Mucosa of stomach (tissue), 1 donor: ENCODE data around the gene PCSK1N.
"Not testable (repeated sequence)": the region's sequence is repeated elsewhere in the genome, so short reads cannot be mapped to it uniquely, and the experiment has no call there.

Experiments used
- H3K27me3 ChIP-seq: one replicate; pipeline ENCODE4 v1.7.0; 2013; ENCODE audit warnings: mild to moderate bottlenecking, low read length; ENCODE audit not compliant: control insufficient read depth, insufficient read depth
- H3K36me3 ChIP-seq: one replicate; pipeline ENCODE4 v1.7.0; 2013; ENCODE audit warnings: low read length; ENCODE audit not compliant: control insufficient read depth, insufficient read depth
- H3K4me1 ChIP-seq: one replicate; pipeline ENCODE4 v1.7.0; 2013; ENCODE audit warnings: mild to moderate bottlenecking, low read length; ENCODE audit not compliant: control insufficient read depth, insufficient read depth
- H3K4me3 ChIP-seq: one replicate; pipeline ENCODE4 v1.7.0; 2013; ENCODE audit warnings: low read length
- H3K9ac ChIP-seq: one replicate; pipeline ENCODE4 v1.7.0; 2013; ENCODE audit warnings: mild to moderate bottlenecking, low read length, moderate library complexity
- H3K9me3 ChIP-seq: one replicate; pipeline ENCODE4 v1.7.0; 2013; ENCODE audit warnings: mild to moderate bottlenecking, low read length, moderate library complexity; ENCODE audit not compliant: control insufficient read depth
- donor health status: Pancreatic carcinoma.

Gene PCSK1N, protein sequence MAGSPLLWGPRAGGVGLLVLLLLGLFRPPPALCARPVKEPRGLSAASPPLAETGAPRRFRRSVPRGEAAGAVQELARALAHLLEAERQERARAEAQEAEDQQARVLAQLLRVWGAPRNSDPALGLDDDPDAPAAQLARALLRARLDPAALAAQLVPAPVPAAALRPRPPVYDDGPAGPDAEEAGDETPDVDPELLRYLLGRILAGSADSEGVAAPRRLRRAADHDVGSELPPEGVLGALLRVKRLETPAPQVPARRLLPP

GRCh38 chrX:48835524-48836329 is at the start of gene PCSK1N:
Gene PCSK1N, minus strand, starts transcription at chrX:48835610. Its CDS starts 78 bp downstream, at chrX:48835532.
- H3K9ac ChIP-seq: no peak within 1 kb of the TSS

GRCh38 chrX:48883729-48884128 is 48.3 kb upstream of the PCSK1N start:
- Histone ChIP-seq H3K4me1 (no peaks in the 10 kb centered on the region), H3K27me3 (no peaks in the 10 kb centered on the region), H3K9ac (no peak overlapping the region), H3K4me3 (no peak overlapping the region), H3K36me3 (no peaks in the 10 kb centered on the region), H3K9me3 (no peaks in the 10 kb centered on the region)

More at GRCh38 chrX:48835524-48836329, at the start of gene PCSK1N:
- H3K4me3 ChIP-seq: no peak within 1 kb of the TSS
- H3K36me3 ChIP-seq: no peaks in the 10 kb centered on the region
- no peaks in the 10 kb centered on the region for H3K9me3 ChIP-seq
- H3K27me3 ChIP-seq: peaks cover 22% of the 10 kb centered on the region
- no peaks in the 10 kb centered on the region for H3K4me1 ChIP-seq

- H3K36me3 ChIP-seq, H3K9ac ChIP-seq, H3K4me1 ChIP-seq, H3K27me3 ChIP-seq, H3K9me3 ChIP-seq, H3K4me3 ChIP-seq: not testable (repeated sequence)
These were observed 41.5 kb upstream of the PCSK1N start for GRCh38 chrX:48876944-48877343.

DNA sequence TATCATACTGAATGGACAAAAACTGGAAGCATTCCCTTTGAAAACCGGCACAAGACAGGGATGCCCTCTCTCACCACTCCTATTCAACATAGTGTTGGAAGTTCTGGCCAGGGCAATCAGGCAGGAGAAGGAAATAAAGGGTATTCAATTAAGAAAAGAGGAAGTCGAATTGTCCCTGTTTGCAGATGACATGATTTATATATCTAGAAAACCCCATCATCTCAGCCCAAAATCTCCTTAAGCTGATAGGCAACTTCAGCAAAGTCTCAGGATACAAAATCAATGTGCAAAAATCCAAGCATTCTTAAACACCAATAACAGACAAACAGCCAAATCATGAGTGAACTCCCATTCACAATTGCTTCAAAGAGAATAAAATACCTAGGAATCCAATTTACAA is 36.6 kb upstream of the PCSK1N start:
- not testable (repeated sequence) for H3K27me3 ChIP-seq, H3K9ac ChIP-seq, H3K9me3 ChIP-seq, H3K4me1 ChIP-seq, H3K36me3 ChIP-seq, H3K4me3 ChIP-seq

GRCh38 chrX:48864210-48864609 is 28.8 kb upstream of the PCSK1N start:
- Histone ChIP-seq H3K4me3 (no peak overlapping the region), H3K9ac (no peak overlapping the region), H3K4me1 (no peaks in the 10 kb centered on the region), H3K9me3 (no peaks in the 10 kb centered on the region), H3K36me3 (no peaks in the 10 kb centered on the region), H3K27me3 (no peaks in the 10 kb centered on the region)

DNA sequence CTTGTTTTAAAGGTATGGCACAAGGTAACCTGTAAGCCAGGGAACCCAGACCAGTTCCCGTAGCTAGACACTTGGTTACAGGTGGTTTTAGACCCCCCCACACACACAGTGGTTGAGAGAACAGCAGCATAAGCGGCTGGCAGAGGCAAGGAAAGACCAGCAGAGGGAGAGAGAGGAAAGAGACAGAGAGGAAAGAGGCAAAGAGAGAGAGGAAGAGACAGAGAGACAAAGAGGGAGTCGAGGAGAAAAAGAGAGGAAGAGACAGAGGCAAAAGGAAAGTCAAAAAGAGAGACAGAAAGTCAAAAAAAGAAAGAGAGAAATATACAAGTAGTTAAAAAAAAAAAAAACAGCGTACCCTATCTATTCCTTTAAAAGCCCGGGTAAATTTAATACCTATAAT is 19.5 kb upstream of the PCSK1N start:
- no peak overlapping the region for H3K9ac ChIP-seq
- H3K36me3 ChIP-seq: no peaks in the 10 kb centered on the region
- H3K4me1 ChIP-seq: no peaks in the 10 kb centered on the region
- H3K9me3 ChIP-seq: no peaks in the 10 kb centered on the region
- H3K27me3 ChIP-seq: no peaks in the 10 kb centered on the region
- no peak overlapping the region for H3K4me3 ChIP-seq

- not testable (repeated sequence) for H3K36me3 ChIP-seq, H3K4me3 ChIP-seq, H3K4me1 ChIP-seq, H3K9me3 ChIP-seq, H3K9ac ChIP-seq, H3K27me3 ChIP-seq
These were observed 18.9 kb upstream of the PCSK1N start for GRCh38 chrX:48854121-48854804.

- H3K9me3 ChIP-seq, H3K27me3 ChIP-seq: not testable (repeated sequence)
These were observed 18.1 kb upstream of the PCSK1N start for GRCh38 chrX:48853494-48853893.

GRCh38 chrX:48852857-48853256 is 17.4 kb upstream of the PCSK1N start:
- Histone ChIP-seq H3K27me3 (no peaks in the 10 kb centered on the region), H3K9ac (no peak overlapping the region), H3K4me3 (no peak overlapping the region), H3K4me1 (no peaks in the 10 kb centered on the region), H3K9me3 (no peaks in the 10 kb centered on the region), H3K36me3 (no peaks in the 10 kb centered on the region)

More at GRCh38 chrX:48853494-48853893, 18.1 kb upstream of the PCSK1N start:
- not testable (repeated sequence) for H3K36me3 ChIP-seq, H3K4me1 ChIP-seq, H3K4me3 ChIP-seq, H3K9ac ChIP-seq

DNA sequence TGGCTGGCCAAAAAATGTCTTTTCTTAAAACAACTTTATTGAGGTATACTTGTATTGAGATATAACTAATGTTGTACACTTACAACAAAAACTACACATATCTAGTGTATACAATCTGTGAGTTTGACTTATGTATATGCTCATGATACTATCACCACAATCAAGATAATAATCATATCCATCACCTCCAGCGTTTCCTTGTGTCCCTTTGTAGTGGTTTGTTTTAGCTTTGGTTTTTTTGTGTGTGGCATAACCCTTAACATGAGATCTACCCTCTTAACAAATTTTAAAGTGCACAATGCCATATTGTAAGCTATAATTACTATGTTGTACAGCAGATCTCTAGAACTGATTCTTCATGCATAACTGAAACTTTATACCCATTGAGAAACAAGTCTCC is 13.4 kb upstream of the PCSK1N start:
- H3K4me1 ChIP-seq: no peaks in the 10 kb centered on the region
- no peak overlapping the region for H3K4me3 ChIP-seq
- no peaks in the 10 kb centered on the region for H3K36me3 ChIP-seq
- H3K27me3 ChIP-seq: no peaks in the 10 kb centered on the region
- H3K9me3 ChIP-seq: no peaks in the 10 kb centered on the region
- no peak overlapping the region for H3K9ac ChIP-seq

GRCh38 chrX:48839686-48840085 is 4.3 kb upstream of the PCSK1N start:
- Histone ChIP-seq H3K9me3 (no peaks in the 10 kb centered on the region), H3K9ac (no peak overlapping the region), H3K4me1 (no peaks in the 10 kb centered on the region), H3K36me3 (no peaks in the 10 kb centered on the region), H3K4me3 (no peak overlapping the region), H3K27me3 (peaks cover 6% of the 10 kb centered on the region)

DNA sequence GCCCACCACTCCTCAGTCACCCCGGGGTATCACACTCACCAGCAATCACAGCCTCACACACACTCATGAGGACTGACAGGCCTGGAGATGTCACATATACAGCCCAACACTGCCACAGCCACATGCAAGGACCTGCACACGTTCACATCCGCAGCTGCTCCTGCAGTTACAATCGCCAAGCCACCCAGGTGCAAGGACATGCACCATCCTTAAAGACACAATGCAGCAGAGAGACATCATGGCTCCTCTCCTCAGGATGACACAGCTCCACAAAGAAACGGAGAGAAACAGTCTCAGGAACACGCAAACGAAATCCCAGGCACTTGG is 1.1 kb downstream of the PCSK1N start:
- Histone ChIP-seq H3K9ac (no peak overlapping the region), H3K36me3 (no peaks in the 10 kb centered on the region), H3K27me3 (peaks cover 26% of the 10 kb centered on the region), H3K4me3 (no peak overlapping the region), H3K9me3 (no peaks in the 10 kb centered on the region), H3K4me1 (no peaks in the 10 kb centered on the region)
